Measurements from ENCODE around the gene ZNF609.

ZNF609 gene

GRCh38 chr15:64544450-64544849 lies 84.1 kb downstream of the ZNF609 start:
- DNase-seq = no peak

GRCh38 chr15:64547275-64547674 lies 86.9 kb downstream of the ZNF609 start:
- DNase-seq = no peak

GRCh38 chr15:64548235-64548634 lies 87.9 kb downstream of the ZNF609 start:
- DNase-seq = no peak

GRCh38 chr15:64549860-64550259 lies 89.5 kb downstream of the ZNF609 start:
- no peak for DNase-seq

- no peak for DNase-seq
These were observed 92.0 kb downstream of the ZNF609 start for GRCh38 chr15:64552281-64552948.

GRCh38 chr15:64558460-64559179 lies 98.2 kb downstream of the ZNF609 start:
- DNase-seq = no peak

- no peak for DNase-seq
These were observed 98.9 kb downstream of the ZNF609 start for GRCh38 chr15:64559243-64559642.

- no peak for DNase-seq
These were observed 100.1 kb downstream of the ZNF609 start for GRCh38 chr15:64560501-64560900.

- DNase-seq = no peak
These were observed 100.6 kb downstream of the ZNF609 start for GRCh38 chr15:64560998-64561397.

- DNase-seq = no peak
These were observed 101.7 kb downstream of the ZNF609 start for GRCh38 chr15:64562003-64562640.

- no peak for DNase-seq
These were observed 105.7 kb downstream of the ZNF609 start for GRCh38 chr15:64566102-64566501.

- DNase-seq = no peak
These were observed 106.5 kb downstream of the ZNF609 start for GRCh38 chr15:64566629-64567427.

GRCh38 chr15:64568765-64569164 lies 108.4 kb downstream of the ZNF609 start:
- no peak for DNase-seq

- no peak for DNase-seq
These were observed 111.5 kb downstream of the ZNF609 start for GRCh38 chr15:64571857-64572291.

- no peak for DNase-seq
These were observed 112.5 kb downstream of the ZNF609 start for GRCh38 chr15:64572856-64573255.

GRCh38 chr15:64574301-64575017 lies 114.1 kb downstream of the ZNF609 start:
- no peak for DNase-seq

GRCh38 chr15:64580696-64581407 lies 120.5 kb downstream of the ZNF609 start:
- no peak for DNase-seq

GRCh38 chr15:64581408-64581761 lies 121.0 kb downstream of the ZNF609 start:
- no peak for DNase-seq

GRCh38 chr15:64582202-64582601 lies 121.8 kb downstream of the ZNF609 start:
- DNase-seq = no peak

GRCh38 chr15:64583519-64583918 lies 123.1 kb downstream of the ZNF609 start:
- no peak for DNase-seq

GRCh38 chr15:64583983-64584382 lies 123.6 kb downstream of the ZNF609 start:
- no peak for DNase-seq
